ENCODE data around the gene ARHGEF7.
"Not testable (repeated sequence)": the region's sequence is repeated elsewhere in the genome, so short reads cannot be mapped to it uniquely, and the experiment has no call there.

Gene ARHGEF7, protein sequence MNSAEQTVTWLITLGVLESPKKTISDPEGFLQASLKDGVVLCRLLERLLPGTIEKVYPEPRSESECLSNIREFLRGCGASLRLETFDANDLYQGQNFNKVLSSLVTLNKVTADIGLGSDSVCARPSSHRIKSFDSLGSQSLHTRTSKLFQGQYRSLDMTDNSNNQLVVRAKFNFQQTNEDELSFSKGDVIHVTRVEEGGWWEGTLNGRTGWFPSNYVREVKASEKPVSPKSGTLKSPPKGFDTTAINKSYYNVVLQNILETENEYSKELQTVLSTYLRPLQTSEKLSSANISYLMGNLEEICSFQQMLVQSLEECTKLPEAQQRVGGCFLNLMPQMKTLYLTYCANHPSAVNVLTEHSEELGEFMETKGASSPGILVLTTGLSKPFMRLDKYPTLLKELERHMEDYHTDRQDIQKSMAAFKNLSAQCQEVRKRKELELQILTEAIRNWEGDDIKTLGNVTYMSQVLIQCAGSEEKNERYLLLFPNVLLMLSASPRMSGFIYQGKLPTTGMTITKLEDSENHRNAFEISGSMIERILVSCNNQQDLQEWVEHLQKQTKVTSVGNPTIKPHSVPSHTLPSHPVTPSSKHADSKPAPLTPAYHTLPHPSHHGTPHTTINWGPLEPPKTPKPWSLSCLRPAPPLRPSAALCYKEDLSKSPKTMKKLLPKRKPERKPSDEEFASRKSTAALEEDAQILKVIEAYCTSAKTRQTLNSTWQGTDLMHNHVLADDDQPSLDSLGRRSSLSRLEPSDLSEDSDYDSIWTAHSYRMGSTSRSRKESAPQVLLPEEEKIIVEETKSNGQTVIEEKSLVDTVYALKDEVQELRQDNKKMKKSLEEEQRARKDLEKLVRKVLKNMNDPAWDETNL

DNA sequence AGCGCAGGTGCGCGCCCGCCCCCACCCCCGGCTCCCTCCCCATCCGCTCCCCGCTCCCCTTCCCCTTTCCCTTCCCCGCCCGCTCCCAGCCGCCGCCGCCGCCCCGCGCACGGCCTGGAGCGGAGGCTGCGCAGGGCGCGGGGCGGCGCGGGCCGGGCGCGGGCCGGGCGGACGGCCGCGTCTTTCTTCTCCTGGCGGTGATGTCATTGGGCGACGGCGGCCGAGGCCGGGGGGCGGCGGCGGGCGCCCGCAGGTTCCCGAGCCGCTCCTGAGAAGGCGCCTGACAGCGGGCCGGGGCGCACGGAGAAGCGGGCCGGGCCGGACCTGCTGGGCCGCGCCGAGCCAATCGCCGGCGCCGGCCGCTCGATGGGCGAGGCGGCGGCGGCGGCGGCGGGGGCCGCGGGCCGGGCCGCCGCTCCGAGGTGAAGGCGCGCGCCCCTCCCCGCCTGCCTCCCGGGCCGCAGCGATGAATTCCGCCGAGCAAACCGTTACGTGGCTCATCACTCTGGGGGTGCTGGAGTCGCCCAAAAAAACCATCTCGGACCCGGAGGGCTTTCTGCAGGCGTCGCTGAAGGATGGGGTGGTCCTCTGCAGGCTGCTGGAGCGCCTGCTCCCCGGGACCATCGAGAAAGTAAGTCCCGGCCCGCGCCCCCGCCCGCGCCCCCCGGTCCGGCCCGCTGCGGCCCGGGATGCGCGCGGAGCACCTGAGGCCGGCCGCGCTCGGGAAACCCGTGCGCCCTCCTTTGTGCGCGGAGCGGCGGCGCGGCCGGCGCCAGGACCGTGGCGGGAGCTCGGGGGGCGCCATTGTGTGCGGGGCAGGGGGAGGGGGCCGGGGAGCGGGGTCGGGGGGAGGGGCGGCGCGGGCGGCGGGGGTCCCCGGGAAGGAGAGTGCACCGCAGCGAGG lies at the start of gene ARHGEF7:
ARHGEF7 (plus strand) TSS at position 250 of the 904 bp plus-strand sequence; CDS start at position 467, 217 bp downstream.
- DNase-seq (ENCODE audit: low spot score) = no peak

DNA sequence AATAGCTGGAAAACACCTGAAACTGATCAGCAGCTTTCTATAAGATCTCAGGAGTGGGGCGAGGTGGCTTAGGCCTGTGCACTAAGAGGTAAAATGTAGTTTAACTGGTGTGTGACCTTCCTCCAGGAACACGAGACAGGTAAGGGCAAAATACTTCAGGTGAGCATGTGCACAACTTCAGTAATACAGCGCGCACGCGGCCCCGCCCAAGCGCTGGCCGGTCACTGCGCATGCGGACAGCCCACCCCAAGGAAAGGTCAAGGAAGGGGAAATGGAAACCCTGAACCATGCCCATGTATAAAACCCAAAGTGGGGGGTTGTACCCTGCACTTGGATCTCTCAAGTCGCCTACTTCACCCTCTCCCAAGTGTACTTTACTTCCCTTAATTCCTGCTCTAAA lies 49.4 kb upstream of the ARHGEF7 start:
- no peak for DNase-seq (ENCODE audit: low spot score)

DNA sequence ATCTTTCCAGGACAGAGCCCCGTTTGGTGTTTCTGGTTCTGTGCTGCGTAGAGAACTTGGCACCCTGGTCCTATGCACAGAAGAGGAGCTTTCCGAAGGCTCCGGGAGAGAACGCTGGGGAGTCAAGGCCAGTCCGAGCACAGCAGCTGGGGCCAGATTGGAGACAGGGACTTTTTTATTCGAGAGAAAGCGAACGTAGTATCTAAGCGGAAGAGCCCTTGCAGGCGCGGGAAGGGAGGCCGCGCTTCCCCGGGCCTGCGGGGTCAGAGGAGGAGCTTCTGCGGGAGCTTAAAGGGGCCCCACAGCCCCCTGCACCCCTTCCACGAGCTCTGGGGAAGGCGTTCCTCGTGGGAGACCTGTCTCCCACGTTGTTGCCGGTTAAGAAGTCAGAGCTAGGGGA lies 48.6 kb upstream of the ARHGEF7 start:
- no peak for DNase-seq (ENCODE audit: low spot score)

DNA sequence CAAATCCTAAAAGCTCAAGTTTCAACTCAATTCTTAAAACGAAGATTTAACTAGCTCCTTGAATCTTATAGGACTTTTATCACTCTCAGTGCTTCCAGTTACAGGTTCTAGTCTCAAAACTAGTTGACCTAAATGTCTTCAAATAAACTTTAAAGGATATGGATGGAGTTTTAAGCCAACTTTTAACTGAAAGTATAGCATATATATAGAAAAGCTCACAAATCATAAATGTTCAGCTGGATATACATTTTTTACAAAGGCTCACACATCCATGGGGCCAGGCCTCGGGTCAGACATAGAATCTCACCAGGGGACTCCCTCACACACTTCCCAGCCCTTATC lies 47.1 kb upstream of the ARHGEF7 start:
- no peak for DNase-seq (ENCODE audit: low spot score)

DNA sequence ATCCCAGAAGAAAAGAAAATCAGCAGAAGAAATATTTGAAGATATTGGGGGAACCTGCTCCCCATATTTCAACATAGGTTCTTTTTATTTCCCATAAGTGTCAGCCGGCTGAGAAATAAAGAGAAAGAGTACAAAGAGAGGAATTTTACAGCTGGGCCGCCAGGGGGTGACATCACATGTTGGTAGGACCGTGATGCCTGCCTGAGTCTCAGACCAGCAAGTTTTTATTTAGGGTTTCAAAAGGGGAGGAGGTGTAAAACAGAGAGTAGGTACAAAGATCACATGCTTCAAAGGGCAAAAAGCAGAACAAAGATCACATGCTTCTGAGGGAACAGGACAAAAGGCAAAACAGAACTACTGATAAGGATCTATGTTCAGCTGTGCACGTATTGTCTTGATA lies 44.0 kb upstream of the ARHGEF7 start:
- not testable (repeated sequence) for DNase-seq (ENCODE audit: low spot score)

DNA sequence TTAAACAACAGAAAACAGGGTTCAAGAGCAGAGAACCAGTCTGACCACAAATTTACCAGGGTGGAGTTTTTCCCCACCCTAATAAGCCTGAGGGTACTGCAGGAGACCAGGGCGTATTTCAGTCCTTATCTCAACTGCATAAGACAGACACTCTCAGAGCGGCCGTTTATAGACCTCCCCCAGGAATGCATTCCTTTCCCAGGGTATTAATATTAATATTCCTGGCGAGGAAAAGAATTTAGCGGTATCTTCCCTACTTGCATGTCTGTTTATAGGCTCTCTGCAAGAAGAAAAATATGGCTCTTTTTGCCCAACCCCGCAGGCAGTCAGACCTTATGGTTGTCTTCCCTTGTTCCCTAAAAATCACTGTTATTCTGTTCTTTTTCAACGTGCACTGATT lies 43.6 kb upstream of the ARHGEF7 start:
- DNase-seq (ENCODE audit: low spot score) = not testable (repeated sequence)

DNA sequence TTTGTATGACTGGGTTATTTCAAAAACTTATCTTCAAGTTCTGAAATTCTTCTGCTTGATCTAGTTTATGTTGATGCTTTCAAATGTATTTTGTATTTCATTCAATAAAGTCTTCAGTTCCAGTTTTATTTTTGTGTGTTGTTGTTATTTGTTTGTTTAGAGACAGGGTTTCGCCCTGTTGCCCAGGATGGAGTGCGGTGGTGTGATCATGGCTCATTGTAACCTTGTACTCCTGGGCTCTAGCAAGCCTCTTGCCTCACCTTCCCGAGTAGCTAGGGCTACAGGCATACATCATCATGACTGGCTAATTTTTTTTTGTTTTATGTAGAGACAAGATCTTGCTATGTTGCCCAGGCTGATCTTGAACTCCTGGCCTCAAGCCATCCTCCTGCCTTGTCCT lies 40.3 kb upstream of the ARHGEF7 start:
- DNase-seq (ENCODE audit: low spot score) = no peak

DNA sequence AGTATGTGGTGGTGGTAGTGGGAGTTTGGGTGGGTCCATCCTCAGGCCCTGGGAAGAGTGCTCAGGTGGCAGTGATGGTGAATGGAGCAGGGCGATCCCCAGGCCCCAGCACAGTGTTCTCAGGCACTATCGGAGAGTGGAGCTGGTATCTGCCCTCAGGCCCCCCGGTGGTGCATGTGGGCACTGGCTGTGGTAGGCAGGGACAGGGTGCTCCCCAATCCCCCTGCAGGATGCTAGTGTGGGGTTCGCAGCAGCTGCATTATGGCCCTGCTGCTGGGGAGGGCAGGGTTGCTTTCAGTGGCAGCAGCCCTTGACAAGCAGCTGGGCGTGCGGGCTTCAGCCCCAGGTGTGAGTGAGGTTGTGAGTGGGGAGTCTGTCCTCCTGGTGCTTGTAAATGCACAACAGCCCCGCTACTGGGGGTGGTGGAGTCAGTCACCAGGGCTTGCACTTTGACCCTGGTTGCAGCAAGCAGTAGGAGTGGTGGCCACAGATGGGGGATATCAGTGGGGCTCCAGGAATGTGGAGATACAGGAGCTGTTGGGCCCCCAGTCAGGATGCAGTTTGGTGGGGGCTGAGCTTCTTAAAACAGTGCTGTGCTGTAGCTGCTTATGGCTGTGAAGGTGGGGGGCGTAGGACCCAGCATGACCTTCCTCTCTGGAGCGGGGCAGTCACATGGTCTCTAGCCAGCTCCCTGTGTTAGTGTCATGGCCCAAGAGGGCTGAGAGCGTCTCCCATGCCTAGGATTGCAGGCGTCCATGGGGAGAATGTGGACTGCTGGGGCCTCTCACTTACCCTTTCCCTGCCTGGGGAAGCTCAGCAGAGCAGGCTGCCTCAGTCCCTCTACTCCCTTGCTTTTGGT lies 38.7 kb upstream of the ARHGEF7 start:
- DNase-seq (ENCODE audit: low spot score) = no peak

DNA sequence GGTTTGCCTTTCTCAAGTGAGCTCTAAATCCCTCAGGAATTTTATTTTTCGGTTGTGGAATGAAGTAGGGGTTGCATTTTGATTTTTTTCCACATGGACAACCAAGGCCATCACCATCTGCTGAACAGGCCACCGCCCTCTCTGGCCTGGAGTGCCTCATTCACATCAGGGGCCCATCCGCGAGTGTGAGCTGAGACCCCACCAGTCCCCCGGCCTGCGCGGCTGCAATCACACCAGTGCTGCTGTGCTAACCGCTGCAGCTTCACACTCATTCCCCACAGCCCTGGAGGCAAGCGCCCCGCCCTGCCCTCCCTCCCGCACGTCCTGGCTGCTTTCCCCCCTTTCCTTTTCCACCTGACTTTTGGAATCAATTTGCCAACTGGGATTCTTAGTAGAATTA lies 35.7 kb upstream of the ARHGEF7 start:
- DNase-seq (ENCODE audit: low spot score) = no peak

DNA sequence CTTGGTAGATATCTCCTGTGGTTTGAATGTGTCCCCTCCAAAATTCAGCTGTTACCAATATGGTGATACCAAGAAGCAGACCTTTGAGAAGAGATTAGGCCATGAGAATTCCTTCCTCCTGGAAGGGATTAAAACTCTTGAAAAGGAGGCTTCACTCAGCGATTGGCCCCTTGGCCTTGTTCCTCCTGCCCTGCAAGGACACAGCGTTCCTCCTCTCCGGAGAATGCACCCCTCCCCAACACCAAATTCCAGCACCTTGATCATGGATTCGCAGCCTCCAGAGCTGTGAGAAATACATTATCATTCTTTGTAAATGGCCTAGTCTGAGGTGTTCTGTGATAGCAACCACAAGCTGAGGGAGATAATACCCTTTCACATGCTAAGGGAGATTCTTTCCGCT lies 34.5 kb upstream of the ARHGEF7 start:
- no peak for DNase-seq (ENCODE audit: low spot score)

DNA sequence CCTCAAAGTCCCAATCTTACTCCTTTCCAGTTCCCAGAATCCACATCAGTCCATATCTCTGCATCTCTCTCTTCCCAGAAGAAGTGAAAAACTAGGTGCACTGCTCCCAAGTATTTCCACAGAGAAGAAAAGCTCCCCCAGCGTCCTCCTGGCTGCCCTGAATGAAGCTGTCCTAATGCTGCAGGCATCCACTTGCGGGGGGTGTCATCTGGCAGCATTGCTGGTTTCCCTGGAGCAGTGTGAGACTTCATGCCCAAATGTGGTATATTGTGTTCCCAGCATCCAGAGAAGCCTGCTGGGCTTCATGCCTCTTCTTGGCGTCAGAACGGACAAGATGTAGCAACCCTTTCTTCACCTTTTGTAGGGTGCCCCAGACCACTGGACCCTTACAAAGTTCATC lies 32.9 kb upstream of the ARHGEF7 start:
- no peak for DNase-seq (ENCODE audit: low spot score)

DNA sequence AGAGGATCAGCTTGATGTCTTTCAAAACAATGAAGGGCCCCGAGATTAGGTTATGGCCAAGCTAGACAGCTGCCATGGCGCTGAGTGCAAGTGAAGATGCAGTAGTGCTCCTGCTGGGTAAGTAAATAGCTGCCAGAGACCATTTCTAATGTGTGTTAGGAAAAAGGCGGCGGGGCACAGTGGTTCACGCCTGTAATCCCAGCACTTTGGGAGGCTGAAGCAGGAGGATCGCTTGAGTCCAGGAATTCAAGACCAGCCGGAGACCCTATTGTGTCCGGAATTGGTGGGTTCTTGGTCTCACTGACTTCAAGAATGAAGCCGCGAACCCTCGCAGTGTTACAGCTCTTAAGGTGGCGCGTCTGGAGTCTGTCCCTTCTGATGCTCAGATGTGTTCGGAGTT lies 32.3 kb upstream of the ARHGEF7 start:
- not testable (repeated sequence) for DNase-seq (ENCODE audit: low spot score)

DNA sequence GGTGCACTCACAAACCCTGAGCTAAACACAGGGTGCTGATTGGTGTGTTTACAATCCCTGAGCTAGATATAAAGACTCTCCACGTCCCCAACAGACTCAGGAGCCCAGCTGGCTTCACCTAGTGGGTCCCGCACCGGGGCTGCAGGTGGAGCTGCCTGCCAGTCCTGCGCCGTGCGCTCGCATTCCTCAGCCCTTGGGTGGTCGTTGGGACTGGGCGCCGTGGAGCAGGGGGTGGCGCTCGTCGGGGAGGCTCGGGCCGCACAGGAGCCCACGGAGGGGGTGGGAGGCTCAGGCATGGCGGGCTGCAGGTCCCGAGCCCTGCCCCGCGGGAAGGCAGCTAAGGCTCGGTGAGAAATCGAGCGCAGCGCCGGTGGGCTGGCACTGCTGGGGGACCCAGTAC lies 31.4 kb upstream of the ARHGEF7 start:
- DNase-seq (ENCODE audit: low spot score) = not testable (repeated sequence)

DNA sequence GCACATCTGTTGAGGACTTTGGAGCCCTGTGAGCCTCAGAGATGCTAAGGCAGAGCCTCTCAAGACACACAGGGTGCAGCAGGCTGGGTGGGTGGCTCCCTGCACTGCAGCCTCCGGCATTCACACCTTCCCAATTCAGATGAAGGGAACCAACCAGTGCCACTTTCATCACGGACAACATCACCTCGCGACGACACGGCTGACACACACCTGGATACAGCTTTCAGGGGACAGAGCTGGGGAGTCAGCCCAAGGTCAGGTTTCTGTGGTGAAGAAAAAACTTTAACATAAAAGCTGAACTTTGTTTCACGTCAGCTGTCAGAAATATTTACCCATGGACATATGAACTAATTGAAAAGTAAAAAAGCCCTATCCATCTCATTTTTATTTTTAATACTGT lies 24.9 kb upstream of the ARHGEF7 start:
- no peak for DNase-seq (ENCODE audit: low spot score)

DNA sequence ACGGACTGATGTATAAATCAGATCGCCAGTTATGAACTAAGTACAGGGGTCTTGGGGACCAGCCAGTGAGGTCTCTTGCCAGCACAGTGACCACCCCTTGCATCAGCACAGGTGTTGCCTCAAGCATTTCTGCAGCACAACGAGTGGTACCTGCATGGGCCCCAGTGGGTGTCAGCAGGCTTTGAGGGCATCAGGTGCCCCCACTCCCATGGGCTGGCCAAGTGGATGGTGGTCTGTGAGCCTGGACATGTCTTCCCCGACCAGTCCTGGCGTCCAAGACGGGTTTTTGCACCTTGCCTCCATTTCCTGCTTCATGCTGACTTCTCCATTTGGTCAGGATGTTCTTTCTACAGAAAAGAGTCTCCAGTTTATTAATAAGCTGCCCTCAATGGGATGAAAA lies 22.4 kb upstream of the ARHGEF7 start:
- no peak for DNase-seq (ENCODE audit: low spot score)

DNA sequence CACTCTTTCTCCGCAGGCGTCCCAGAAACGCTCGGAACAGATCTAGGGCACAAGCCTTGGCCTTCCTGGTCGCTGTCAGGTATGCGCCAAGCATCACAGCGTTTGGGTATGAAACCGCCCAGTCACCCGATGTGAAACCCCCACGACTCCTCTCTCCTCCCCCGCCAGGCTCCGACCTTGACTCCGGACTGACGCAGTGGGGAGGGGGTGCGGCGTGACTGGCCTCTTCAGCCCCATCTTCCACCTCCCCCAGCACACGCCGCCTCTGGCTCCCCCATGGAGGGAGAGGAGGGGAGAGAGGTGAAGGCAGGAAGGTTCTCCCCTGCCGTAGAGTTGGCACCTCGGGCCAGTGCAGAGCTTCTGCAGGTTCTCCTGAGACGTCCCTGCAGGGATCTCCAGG lies 22.0 kb upstream of the ARHGEF7 start:
- no peak for DNase-seq (ENCODE audit: low spot score)

DNA sequence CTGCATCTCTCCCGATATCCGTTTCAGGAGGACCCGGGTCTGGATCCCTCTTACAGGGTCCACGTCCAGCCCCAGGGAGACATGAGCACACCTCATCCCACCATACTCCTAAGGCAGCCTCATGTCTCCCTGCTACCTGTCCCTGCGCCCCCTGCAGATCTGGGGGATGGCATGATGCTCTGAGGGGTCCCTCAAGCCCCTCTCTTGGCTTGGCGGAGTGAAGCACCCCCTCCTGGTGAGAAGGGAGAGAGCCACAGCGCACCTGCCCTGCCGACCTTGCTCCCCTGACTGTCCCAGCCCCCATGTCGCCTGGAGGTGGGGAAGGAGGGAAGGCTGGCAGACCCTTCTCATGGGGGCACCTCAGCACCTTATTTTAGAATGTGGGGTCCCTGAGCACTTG lies 21.5 kb upstream of the ARHGEF7 start:
- DNase-seq (ENCODE audit: low spot score) = no peak

DNA sequence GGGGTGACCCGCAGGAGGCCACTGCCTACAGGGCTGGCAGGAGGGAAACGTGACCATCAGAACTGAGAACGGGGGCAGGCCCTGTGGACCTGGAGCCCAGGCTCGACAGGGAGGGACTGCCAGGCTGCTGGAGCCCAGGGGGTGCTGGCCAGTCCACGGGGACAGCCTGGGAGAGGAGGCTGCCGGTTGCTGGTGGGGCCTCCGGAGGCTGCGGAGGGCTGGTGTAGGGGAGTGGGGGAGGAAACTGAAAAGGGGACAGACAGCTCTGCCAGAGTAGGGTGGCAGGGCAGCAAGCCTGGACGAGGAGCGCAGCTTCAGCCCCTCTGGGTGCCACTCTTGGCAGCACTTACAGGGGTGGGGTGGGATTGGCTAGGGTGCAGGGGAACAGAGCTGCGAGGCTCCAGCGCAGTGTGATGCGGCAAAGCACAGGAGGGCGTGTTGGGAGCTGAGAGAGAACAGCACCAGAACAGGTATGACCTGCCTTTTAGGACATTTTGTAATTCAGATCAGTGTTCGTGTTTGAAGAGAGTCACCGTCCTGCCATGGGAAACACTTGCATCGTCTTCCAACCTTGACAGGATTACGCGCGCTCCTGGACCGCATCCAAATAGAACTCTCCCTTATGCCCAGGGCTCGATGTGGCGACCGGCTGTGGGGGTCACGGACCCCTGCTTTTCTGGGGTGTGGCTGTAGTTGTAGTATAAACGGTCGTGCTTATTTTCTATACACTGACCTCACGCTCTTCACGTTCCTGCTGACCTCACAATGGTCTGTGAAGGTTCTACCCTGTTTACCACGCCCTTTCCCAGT lies 19.9 kb upstream of the ARHGEF7 start:
- DNase-seq (ENCODE audit: low spot score) = no peak

DNA sequence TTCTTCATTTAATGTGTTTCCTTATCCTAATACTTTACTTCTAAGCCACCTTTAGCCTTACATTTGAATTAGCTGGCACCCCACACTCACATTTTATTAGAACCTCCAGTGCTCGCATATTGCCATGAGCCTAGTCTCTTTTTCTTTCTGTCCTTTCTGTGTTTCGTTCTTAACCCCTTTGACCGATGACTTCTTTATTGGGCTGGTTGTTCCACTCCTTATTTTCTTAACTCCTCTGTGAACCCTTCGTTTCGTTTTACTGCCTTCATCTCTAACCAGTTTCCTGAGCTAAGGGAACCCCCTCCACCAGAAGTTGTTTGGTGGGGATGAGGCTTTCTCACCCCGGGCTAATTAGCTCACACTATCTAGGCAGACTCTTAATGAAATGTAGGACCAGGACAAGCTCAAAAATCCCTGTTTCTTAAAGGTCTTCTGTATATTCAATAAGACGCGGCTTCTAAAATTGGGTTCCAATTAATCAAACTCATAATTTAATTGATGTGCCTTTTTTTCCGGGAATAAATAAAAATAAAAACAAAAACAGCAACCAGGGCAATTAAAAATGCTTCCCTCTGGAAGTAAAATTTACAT lies 19.1 kb upstream of the ARHGEF7 start:
- DNase-seq (ENCODE audit: low spot score) = no peak

DNA sequence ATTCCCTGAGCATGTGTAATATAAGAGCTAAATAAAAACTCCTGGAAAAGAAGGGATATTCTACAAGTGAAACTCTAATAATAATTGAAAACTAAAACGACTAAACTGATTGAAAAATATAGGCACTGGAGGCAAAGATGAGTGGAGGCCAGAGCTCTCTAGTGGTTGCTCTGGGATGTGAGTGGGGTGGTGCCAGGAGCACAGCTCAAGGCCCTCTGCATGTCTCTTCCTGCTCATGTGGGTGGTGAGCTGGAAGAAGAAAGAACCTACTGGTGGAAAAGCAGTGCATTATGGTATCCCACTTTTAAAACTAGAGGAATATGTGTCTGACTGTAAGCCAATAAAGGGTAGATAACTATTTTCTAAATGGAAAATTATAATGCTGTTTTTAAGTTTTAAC lies 15.8 kb upstream of the ARHGEF7 start:
- DNase-seq (ENCODE audit: low spot score) = no peak

All from CD4-positive, alpha-beta T cell treated with Interleukin-6 at 100 ng/mL for 8 hours (primary cell).